Endometrium (tissue), 2 donors: ENCODE results near the gene FGF2.
"Not testable (repeated sequence)": the region's sequence is repeated elsewhere in the genome, so short reads cannot be mapped to it uniquely, and the experiment has no call there.

Experiments used
- FAIRE-seq: peaks from 2 replicates; lab custom pipeline; 2012; peaks lifted over from hg19 to GRCh38; lab: Jason Lieb, UNC
- donor health status: control.
- donor health status: control.

FGF2 gene

DNA sequence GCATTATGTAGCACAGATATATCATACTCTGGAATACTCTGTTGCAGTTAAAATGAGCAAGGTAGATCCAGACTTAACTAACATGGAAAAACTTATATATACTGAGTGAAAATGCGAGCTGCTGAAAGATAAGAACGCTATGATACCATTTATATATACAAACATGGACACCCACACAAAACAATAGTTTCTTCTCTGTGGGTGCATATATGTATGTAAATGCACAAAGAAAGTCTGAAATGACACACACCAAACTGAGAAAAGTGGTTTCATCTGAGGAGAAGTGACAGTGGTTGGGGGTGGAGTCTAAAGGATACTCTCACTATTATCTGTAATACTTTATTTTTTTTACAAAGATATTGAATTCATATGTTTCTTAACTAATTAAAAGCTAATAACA lies 12.2 kb upstream of the FGF2 start:
- no peak for FAIRE-seq

DNA sequence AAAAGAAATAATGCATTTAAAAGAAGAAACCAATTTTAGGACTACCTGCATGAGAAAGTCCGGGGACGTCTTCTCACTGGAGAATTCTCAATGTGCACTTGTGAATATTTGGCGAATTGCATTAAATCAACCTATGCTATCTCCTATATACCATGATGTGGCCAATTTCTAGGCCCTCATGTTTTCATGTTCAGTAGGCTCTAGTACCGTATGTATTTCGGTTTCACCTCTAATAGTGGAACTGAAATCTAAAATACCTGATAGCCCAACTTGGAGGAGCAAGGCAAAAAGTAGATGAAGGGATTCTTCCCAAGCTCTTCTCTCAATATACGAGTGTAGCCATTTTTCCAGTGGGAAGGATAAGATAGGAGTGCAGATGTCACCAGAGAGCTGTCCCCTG lies 11.4 kb upstream of the FGF2 start:
- no peak for FAIRE-seq

DNA sequence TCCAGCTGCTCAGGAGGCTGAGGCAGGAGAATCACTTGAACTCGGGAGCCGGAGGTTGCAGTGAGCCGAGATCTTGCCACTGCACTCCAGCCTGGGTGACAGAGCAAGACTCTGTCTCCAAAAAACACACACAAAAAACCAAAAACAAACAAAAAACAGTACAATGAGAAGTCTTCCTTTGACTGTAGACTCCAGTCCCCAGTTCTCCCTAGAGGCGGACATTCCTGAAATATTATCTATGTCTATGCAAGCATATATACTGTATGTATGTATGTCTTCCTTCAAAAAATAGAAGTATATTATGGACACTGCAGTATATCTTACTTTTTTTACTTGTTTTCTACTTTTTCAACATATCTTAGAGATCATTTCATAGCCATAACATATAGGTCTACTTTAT lies 10.2 kb upstream of the FGF2 start:
- FAIRE-seq = no peak

DNA sequence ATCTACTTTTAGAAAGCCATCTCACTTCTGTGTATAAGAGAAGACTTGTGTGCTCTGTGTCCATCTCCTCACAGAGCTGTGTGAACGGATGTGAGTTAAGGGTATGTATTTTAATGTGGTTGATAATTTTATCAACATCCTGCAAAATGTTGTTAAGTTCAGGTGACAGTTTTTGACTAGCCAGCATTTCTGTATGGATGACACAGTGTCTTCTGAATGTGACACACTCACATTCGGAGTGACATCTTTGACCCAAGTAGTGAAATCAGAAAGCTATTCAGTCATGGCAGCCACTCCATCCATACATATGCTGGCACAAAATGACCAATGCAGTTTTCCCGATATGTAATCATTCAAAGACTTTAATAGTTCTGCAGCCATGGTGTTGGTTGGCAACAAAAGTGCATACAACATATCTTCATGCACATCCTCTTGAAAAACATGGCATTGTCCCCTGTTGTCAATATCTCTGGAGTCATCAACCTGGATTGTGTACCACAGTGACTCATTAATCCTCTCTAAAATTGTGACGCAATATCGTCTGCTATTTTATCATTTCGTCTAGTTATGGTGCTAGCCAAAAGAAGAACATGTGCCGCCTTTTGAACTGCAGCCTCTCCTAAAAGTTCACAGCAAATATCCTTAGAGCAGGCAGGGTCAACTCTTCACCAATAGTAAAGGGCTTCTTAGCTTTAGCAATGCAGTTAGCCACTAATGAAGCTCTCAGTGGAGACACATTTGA lies 6.8 kb upstream of the FGF2 start:
- no peak for FAIRE-seq

DNA sequence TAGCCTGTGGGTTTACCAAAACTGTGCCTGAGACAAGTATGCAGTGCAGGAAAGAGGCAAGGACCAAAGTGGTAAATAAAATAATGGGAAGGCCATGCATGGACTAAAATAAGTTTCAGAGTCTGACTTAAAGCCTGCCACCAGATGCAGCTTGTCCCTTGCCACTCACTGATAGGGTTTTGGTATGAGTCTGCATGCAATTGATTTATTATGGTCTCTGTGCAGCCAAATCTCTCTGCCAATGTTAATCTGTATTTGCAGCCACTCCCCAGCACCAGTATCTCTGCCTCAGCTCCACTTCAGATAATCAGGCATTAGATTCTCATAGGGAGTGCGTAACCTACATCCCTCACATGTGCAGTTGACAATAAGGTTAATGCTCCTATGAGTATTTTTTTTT lies 5.5 kb upstream of the FGF2 start:
- FAIRE-seq = no peak

DNA sequence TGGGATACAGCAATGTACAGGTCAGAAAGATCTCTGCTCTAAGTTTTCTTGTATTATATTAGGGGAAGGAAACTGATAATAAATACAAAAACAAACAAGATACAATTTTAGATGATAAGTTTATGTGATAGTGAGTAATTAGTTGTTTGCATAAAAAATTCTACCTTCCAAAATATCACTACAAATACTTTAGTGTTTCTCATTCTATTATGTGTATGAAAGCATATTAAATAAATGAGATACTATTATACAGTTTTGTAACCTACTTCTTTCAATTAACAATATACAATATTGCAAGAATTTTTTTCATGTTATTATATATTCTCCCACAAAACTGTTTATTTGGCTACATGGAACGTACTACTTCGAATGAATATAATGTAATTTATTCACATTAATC lies 4.2 kb upstream of the FGF2 start:
- FAIRE-seq = no peak

DNA sequence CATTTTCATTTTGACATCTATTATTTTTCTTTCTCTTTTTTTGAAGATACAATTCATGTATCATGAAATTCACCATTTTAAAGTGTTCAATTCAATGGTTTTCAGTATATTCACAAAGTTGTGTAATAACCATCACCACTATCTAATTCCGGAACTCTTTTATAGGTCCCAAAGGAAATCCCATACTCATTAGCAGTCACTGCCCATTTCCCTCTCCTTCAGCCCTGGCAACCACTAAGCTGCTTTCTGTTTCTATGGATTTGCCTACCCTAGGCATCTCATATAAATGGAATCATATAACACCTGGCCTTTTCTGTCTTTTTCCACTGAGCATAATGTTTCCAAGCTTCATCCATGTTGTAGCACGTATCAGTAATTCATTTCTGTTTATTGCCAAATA lies 3.2 kb upstream of the FGF2 start:
- FAIRE-seq = no peak

DNA sequence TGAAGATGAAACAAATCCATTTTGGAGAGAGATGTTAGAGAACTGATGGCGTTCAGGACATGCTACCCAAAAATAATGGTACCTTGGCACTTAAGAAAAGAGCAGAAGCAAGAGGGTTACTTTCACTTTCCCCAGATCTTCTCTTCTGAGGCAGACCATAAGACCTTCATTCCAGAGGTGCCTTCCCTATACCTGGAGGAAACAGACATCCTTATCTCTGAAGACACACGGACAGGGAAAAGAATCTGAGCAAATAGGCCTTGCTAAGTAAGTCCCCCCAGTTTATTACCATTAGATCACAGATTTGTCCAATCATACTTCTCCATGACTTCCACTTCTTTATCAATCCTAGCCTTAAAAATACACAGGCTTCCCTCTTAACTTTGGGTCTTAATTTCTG lies 2.0 kb upstream of the FGF2 start:
- no peak for FAIRE-seq

DNA sequence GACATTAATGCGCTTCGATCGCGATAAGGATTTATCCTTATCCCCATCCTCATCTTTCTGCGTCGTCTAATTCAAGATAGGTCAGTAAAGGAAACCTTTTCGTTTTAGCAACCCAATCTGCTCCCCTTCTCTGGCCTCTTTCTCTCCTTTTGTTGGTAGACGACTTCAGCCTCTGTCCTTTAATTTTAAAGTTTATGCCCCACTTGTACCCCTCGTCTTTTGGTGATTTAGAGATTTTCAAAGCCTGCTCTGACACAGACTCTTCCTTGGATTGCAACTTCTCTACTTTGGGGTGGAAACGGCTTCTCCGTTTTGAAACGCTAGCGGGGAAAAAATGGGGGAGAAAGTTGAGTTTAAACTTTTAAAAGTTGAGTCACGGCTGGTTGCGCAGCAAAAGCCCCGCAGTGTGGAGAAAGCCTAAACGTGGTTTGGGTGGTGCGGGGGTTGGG lies 528 bp upstream of the FGF2 start:
- no peak for FAIRE-seq

DNA sequence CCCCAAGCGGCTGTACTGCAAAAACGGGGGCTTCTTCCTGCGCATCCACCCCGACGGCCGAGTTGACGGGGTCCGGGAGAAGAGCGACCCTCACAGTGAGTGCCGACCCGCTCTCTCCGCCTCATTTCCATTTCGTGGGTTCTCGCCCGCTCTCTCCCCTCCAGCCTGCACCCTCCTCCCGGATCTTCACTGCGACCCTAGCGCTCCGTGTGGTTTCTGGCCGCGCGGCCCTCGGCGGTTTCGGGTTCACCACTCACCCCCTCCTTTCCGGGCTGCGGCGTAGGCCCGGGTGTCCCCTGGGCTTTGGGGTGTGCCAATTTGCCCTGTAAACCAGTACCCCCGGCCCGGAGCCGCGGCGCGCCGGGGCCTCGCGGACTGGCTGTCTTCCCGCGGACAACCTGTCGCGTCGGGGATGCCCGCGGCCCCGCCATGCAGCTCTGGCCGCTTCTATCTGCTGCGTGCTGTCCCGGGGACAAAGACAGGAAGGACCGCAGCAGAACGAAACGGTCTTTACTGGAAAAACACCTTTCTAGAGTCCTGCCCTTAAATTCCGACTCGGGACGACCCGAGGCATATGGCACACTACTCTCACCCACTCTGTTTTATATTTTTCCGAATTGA lies 737 bp downstream of the FGF2 start:
- no peak for FAIRE-seq

DNA sequence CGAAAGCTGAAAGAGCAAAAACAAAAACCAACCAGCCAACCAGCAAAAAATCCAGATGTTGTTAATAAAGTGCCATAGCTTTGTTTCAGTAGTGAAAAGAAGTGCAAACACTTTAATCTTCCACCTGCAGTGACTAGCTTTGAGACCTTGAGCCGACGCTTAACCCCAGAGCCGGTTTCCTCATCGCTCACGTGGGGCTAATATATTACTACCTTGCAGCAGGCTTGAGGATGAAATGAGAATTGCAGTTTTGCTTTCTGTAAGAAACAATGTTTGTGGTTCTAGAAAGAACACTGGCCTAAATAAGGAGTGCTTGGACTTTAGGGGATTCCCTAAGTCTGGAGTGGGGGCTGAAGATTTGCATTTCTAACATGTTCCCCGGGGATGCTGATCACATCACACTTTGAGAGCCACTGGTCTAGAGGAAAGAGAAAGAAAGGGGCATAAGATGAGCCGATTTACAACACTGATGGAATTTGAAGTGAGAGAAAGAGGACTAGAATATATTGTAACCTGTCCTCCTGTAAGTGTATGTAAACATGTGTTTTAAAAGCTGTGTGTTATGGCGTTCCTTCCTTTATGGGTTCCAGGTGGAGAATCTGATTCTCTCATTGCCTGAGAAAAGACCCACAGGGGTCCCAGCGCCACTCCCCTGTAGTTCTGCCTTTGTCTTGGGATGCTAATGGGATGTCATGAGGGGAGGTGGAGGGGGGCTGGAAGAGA lies 1.4 kb downstream of the FGF2 start:
- FAIRE-seq = no peak

DNA sequence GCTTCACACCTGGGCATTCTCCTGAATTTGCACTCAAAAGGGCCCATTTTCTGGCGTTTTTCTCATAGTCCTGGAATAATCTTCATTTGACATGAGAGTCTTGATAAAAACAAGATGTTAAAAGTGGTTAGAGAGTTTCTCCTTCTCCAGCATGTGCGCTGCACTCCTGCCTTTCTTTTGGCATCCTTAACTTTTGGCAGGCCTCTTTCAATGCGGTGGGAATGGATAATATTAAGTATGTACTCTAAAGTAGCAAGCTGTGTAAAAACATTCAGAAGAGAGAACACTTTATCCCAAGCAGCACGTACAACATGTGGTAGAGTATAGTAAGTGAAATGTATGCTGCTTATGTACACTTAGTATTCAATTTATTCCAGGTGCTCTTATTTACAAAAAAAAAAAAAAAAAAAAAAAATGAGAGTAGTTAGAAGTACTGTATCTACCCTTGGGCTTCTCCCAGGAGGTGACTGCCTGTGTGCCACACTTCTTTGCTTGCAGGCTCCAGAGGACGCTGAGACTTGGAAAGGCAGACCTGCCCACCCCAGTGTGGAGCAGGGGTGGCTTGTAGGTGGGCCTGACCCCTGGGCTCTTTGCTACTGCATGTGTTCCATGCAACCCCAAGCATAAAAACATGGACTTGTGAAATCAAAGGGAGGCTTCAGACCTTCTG lies 3.9 kb downstream of the FGF2 start:
- no peak for FAIRE-seq

DNA sequence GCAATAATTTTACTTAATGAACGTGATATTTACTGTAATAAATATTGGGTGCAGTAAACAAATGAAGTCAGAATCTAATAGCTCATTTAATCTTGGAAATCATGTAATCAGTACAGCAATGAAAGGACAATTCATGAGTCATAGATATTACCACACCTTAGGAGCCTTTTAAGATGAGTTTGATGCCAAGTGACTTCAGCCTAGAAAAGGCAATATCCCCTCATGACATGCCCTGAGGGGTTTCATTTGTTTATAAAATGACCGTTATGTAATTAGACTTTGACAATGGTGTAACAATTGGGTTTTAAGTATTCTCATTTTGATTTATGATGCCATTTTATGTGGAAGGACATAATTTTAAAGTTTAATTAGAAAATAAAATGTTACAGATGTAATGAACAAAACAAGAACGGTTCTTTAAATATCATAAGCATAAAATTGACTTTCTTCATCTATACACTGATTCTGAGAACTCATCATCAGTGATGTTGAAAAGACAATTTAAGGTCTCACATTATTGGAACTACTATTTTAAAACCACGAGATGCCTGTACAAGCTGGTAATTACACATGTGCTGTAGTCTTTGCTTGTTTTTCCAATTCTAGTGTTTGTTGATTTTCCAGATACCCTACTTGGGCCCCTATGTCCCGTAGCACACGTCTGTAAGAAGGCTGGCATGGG lies 5.0 kb downstream of the FGF2 start:
- no peak for FAIRE-seq

DNA sequence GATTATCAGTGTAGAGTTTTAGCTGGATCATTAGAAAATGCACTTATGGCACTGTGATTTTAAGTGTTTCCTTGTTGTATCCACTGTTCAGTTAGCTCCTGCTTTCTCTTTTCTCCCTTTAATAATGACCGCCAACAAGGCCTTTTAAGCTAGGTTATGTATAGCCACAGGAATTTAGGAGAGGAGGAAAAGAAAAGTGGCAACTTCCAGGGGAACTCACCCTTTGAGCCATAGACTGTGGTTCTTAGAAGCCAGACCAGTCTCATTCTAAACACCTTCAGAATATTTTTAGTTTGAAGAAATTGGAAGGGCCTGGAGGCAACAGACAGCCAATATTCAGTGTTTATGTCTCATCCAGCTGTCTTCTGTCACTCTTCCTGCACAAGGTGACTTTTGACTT lies 6.1 kb downstream of the FGF2 start:
- no peak for FAIRE-seq

DNA sequence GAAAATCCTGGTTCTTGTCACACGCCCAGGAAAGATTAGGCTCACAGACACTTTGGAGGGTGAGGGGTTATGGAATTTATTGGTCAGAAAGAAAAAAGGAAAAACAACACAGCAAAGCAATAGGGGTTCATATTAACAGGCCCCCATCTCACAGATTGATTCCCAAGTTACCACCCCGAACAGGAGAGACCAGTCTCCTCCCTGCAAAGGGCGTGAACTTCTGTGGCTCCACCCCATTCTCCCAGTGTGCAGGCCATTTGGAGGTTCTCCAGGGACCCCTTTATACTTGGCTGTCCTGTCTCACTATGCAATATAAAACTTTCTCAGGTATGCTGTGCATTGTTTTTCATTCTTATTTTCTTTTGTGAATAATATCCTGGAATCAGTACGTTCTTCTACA lies 7.4 kb downstream of the FGF2 start:
- no peak for FAIRE-seq

DNA sequence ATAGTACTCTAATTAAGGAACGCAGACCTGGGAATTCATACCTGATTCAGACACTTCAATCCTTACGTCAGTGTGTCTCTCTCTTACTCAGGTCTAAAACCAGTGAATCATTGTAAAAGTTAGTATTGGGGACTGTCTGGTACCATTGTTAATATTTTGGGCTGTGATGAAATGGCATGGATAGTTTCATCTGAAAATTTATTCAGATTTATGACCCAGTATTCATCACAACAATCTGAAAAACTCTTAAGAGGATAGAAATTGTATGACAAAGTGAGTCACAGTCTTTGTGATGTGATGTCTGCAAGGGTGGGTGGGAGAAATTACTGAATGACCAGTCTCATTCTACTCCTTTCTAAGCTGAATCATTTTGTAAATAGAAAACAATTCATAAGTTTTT lies 10.3 kb downstream of the FGF2 start:
- FAIRE-seq = no peak

DNA sequence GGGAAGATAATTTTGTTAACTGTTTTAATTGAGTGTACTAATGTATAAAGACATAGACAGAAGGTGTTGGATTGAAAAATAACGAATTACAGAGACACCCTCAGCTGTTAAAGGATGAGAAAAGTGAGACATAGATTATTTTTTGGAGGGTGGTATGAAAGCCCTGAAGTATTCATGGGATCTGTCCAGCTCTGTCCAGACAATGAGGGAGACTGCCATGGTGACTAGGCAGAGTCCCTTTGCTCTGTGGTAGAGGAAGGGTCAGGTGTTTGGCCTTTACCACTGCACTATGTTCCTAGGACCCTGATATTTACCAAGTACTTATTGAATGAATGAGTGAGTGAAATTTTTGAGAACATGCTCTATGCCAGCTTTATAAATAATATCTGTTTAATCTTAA lies 11.4 kb downstream of the FGF2 start:
- no peak for FAIRE-seq

DNA sequence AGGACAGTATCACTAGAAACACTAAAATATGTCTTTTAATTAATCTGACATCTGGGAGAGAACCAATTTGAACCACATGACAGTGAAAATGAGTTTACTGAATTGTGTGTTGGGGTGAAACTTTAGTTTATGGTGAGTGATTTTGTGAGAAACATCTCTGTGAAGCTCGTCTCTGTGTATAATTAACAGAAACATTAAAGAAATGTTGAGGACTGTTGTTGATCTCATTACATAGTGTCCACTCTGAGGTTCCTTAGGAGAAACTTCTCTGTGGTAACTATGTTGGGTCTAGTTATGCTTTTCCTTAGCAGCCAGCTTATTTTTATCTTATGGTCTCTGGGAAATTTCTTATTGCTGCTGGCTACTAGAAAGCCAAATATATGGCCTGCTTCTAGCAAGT lies 15.8 kb downstream of the FGF2 start:
- no peak for FAIRE-seq

DNA sequence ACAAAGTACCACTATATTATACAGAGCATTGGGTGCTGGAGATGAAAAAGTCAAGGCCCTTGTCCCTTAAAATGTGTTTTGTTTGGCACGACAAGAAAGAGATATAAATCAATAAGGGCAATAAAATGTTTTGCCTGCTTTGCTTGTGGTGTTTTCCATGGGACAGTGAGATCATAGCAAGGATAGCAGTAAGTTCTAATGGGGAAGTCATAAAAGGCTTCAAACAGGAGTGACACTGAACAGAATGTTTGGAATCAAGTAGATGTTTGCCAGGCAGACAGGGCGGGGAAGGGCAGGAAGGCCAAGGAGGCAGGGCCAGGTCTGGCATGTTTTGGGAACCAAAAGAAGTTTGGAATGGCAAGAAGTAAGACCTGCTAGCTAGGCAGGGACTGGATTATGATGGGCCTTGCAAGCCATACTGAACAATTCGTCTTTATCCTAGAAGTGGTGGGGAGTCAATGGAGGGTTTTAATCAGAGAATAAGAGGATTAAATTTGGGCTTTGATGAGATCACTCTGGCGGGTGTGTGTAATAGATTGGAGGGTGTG lies 16.4 kb downstream of the FGF2 start:
- FAIRE-seq = peak; percentile 82

DNA sequence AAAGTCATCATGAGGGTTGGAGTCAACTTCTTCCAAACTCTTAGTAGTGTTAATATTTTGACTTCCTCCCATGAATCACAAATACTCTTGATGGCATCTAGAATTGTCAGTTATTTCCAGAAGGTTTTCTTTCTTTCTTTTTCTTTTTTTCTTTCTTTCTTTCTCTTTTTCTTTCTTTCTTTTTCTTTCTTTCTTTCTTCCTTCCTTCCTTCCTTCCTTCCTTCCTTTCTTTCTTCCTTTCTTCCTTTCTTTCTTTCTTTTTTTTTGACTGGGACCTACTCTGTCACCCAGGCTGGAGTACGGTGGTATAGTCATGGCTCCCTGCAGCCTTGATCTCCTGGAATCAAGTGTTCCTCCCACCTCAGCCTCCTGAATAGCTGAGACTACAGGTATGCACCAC lies 17.8 kb downstream of the FGF2 start:
- FAIRE-seq = not testable (repeated sequence)

DNA sequence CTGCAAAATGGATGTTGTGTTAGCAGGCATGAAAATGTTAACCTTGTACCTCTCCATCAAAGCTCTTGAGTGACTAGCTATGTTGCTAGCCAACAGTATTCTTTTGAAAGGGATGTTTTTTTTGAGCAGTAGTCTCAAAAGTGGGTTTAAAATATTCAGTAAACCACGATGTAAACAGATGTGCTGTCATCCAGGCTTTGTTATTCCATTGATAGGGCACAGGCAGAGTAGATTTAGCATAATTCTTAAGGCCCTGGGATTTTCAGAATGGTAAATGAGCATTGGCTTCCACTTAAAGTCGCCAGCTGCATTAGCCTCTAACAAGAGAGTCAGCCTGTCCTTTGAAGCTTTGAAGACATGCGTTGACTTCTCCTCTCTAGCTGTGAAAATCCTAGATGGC lies 18.4 kb downstream of the FGF2 start:
- no peak for FAIRE-seq

DNA sequence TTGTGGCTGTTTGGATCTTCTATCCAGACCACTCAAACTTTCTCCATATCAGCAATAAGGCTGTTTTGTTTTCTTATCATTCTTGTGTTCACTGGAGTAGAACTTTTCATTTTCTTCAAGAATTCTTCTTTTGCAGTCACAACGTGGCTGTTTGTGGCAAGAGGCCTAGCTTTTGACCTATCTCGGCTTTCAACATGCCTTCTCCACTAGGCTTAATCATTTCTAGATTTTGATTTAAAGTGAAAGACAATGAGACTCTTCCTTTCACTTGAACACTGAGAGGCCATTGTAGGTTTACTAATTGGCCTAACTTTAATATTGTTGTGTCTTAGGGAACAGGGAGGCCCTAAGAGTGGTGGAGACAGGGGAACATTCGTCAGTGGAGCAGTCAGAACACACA lies 19.1 kb downstream of the FGF2 start:
- no peak for FAIRE-seq
